Stimulated activated CD8-positive, alpha-beta memory T cell treated with anti-CD3 and anti-CD28 coated beads, Interleukin-15, amount 100 ng/mL, for 4 hours (primary cell): ENCODE data around the gene OARD1.

Source experiments
- DNase-seq, 2 donors: peaks; one replicate each; pipeline ENCODE4 v3.0.0-alpha.2; 2020; ENCODE audit warnings: low read depth in 2 of 2

Gene OARD1

GRCh38 chr6:41047745-41048732 is 24.1 kb downstream of the OARD1 start:
- DNase-seq: no peak

- DNase-seq: no peak
Measured at GRCh38 chr6:41047306-41047705, 24.9 kb downstream of the OARD1 start.

GRCh38 chr6:41046084-41046483 is 26.1 kb downstream of the OARD1 start:
- DNase-seq: no peak

- DNase-seq: no peak
Measured at GRCh38 chr6:41045664-41046063, 26.5 kb downstream of the OARD1 start.

GRCh38 chr6:41043151-41043550 is 29.0 kb downstream of the OARD1 start:
- no peak for DNase-seq

GRCh38 chr6:41042226-41043055 is 29.7 kb downstream of the OARD1 start, which contains the start of gene TSPO2:
Gene TSPO2 (plus strand): TSS chr6:41042467. CDS start chr6:41042986, 519 bp downstream.
- DNase-seq: no peak

- no peak for DNase-seq
Measured at GRCh38 chr6:41040940-41041536, 31.1 kb downstream of the OARD1 start.

GRCh38 chr6:41040101-41040939 is 31.8 kb downstream of the OARD1 start:
- no peak for DNase-seq

- peak in 1 of 2 donors; percentile 8 for DNase-seq
Measured at GRCh38 chr6:41039060-41039998, 32.8 kb downstream of the OARD1 start, which contains the start of gene UNC5CL. Gene UNC5CL (minus strand): TSS chr6:41039221. CDS start chr6:41035074, 4,147 bp downstream.

GRCh38 chr6:41038205-41038604 is 34.0 kb downstream of the OARD1 start:
- DNase-seq: no peak

GRCh38 chr6:41037107-41037900 is 34.9 kb downstream of the OARD1 start:
- DNase-seq: no peak

GRCh38 chr6:41036601-41037000 is 35.6 kb downstream of the OARD1 start:
- DNase-seq: no peak

GRCh38 chr6:41036186-41036585 is 36.0 kb downstream of the OARD1 start:
- DNase-seq: no peak

- no peak for DNase-seq
Measured at GRCh38 chr6:41033776-41034175, 38.4 kb downstream of the OARD1 start.

- no peak for DNase-seq
Measured at GRCh38 chr6:41032830-41033229, 39.3 kb downstream of the OARD1 start.

GRCh38 chr6:41028561-41029412 is 43.4 kb downstream of the OARD1 start:
- DNase-seq: no peak

GRCh38 chr6:41027799-41028560 is 44.2 kb downstream of the OARD1 start:
- DNase-seq: peak; percentile 13 to 45
